Anterior cingulate cortex (tissue), 58 donors: ENCODE results near the gene RAD51.

Experiments used
- DNase-seq, 58 donors: peaks; one replicate each; lab custom pipeline; 2025; lab: John Stamatoyannopoulos, UW

RAD51 gene

GRCh38 chr15:40775740-40776536, 81.0 kb downstream of the RAD51 start:
- no peak for DNase-seq

DNA sequence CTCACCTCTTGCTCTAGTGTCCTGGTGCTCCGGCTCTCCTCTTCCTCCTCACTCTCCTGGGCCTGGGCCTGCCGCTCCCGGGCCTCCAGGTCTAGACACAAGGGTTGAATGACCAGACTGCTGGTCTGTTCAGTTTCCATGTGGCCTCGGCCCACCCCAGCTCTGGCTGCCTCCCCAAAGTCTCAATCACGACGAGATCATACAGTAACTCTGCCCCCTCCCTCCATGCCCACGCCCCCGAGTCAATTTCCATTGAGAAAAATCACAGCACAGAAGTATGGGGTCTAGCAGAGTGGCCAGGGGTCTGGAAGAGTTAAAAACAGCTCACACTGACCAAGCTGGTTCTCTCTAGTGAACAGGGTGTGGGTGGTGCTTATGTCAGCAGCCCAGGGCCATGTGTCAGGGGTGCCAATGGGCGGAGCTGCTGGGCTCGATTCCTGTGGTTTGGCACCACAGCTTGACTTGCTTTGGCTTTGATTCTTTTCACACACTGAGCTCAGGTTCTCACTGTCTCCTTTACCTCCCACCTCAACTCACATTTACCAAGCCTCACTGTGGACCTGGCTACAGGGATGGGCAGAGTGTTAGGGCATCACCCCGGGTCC, 81.7 kb downstream of the RAD51 start:
- no peak for DNase-seq
